CD14-positive monocyte (primary cell): ENCODE data around the gene USP3. TPM values are rescaled to one million over a fixed set of nuclear protein-coding genes. Genes with fewer than 3 reads are reported as not detected.

Experiments
- DNase-seq, 3 donors: peaks; one replicate each; pipeline ENCODE4 v3.0.0-alpha.2; 2011 to 2022
- H2AFZ ChIP-seq: 2 replicates; pipeline ENCODE4 v1.6.0; 2012; ENCODE audit warnings: mild to moderate bottlenecking, low read depth, low read length, inconsistent platforms; ENCODE audit not compliant: insufficient read depth, poor library complexity, severe bottlenecking
- H3K27ac ChIP-seq, 2 donors: 1 replicate in 1 of 2; 2 replicates in 1 of 2; pipeline ENCODE4 v1.5.1; 2012 to 2013; ENCODE audit warnings: low read length in 2 of 2, control low read depth in 1 of 2, inconsistent platforms in 1 of 2, low read depth in 1 of 2, mild to moderate bottlenecking in 1 of 2
- H3K27me3 ChIP-seq, 2 donors: one replicate each; pipeline versions ENCODE4 v1.6.0 to v1.6.1; 2011 to 2013; ENCODE audit warnings: low read length in 2 of 2; ENCODE audit not compliant: control insufficient read depth in 2 of 2, insufficient read depth in 2 of 2
- H3K36me3 ChIP-seq, 2 donors: replicated peaks in 1 of 2; 1 replicate in 1 of 2; 2 replicates in 1 of 2; pipeline versions ENCODE4 v1.5.1 to v1.6.1; 2012 to 2013; ENCODE audit warnings: low read length in 2 of 2, control low read depth in 1 of 2, inconsistent platforms in 1 of 2, mild to moderate bottlenecking in 1 of 2; ENCODE audit not compliant: insufficient read depth in 2 of 2, control insufficient read depth in 1 of 2
- H3K4me1 ChIP-seq, 2 donors: 1 replicate in 1 of 2; 2 replicates in 1 of 2; pipeline versions ENCODE4 v1.5.1 to v1.6.1; 2012 to 2013; ENCODE audit warnings: low read length in 2 of 2, control low read depth in 1 of 2, inconsistent platforms in 1 of 2, mild to moderate bottlenecking in 1 of 2, moderate library complexity in 1 of 2; ENCODE audit not compliant: insufficient read depth in 2 of 2, control insufficient read depth in 1 of 2
- H3K4me2 ChIP-seq: replicated peaks from 2 replicates; pipeline ENCODE3; 2012; ENCODE audit warnings: low read length, moderate library complexity, mild to moderate bottlenecking; ENCODE audit not compliant: poor library complexity, severe bottlenecking; ENCODE audit errors: extremely low read depth
- H3K4me3 ChIP-seq, 3 experiments: fragments of 200-600 bp in 1 of 3; sonication (generic) in 1 of 3; replicated peaks in 1 of 3; 1 replicate in 2 of 3; 2 replicates in 1 of 3; pipeline ENCODE4 v1.5.1; 2011 to 2013; ENCODE audit warnings: low read length in 3 of 3, mild to moderate bottlenecking in 3 of 3, control low read depth in 2 of 3, low read depth in 2 of 3, inconsistent platforms in 1 of 3, moderate library complexity in 1 of 3
- H3K79me2 ChIP-seq: 2 replicates; pipeline ENCODE4 v1.6.0; 2012; ENCODE audit warnings: mild to moderate bottlenecking, control low read depth, inconsistent platforms, low read length, moderate library complexity; ENCODE audit not compliant: insufficient read depth
- H3K9ac ChIP-seq: 2 replicates; pipeline ENCODE4 v1.6.0; 2017; ENCODE audit warnings: low read length, mild to moderate bottlenecking; ENCODE audit not compliant: insufficient read depth, poor library complexity, severe bottlenecking
- H3K9me3 ChIP-seq, 2 donors: replicated peaks in 1 of 2; 1 replicate in 1 of 2; 2 replicates in 1 of 2; pipeline versions ENCODE4 v1.5.1 to v1.6.1; 2012 to 2013; ENCODE audit warnings: low read length in 2 of 2, control low read depth in 1 of 2; ENCODE audit not compliant: control insufficient read depth in 1 of 2, insufficient read depth in 1 of 2
- H4K20me1 ChIP-seq: 2 replicates; pipeline ENCODE4 v1.6.0; 2012; ENCODE audit warnings: mild to moderate bottlenecking, low read length, control low read depth, moderate library complexity; ENCODE audit not compliant: insufficient read depth
- H3K27ac Mint-ChIP-seq, 7 donors: one replicate each; pipeline ENCODE4 v1.8.0; 2020; ENCODE audit warnings: mild to moderate bottlenecking in 7 of 7, mixed read lengths in 7 of 7, moderate library complexity in 6 of 7, inconsistent platforms in 2 of 7
- H3K27me3 Mint-ChIP-seq, 3 donors: one replicate each; pipeline ENCODE4 v1.8.0; 2021 to 2022; ENCODE audit warnings: low read depth in 3 of 3, mild to moderate bottlenecking in 3 of 3, mixed read lengths in 3 of 3, moderate library complexity in 3 of 3, inconsistent platforms in 1 of 3
- H3K36me3 Mint-ChIP-seq, 2 donors: one replicate each; pipeline ENCODE4 v1.8.0; 2020; ENCODE audit warnings: mixed read lengths in 2 of 2, inconsistent platforms in 1 of 2, mild to moderate bottlenecking in 1 of 2
- H3K4me1 Mint-ChIP-seq: one replicate; pipeline ENCODE4 v1.8.0; 2020; ENCODE audit warnings: mild to moderate bottlenecking, mixed read lengths
- H3K4me3 Mint-ChIP-seq, 2 donors: one replicate each; pipeline ENCODE4 v1.8.0; 2020; ENCODE audit warnings: mild to moderate bottlenecking in 2 of 2, mixed read lengths in 2 of 2, moderate library complexity in 1 of 2
- H3K9me3 Mint-ChIP-seq, 7 donors: one replicate each; pipeline ENCODE4 v1.8.0; 2020 to 2022; ENCODE audit warnings: mixed read lengths in 7 of 7, mild to moderate bottlenecking in 6 of 7, moderate library complexity in 6 of 7, inconsistent platforms in 2 of 7
- CTCF ChIP-seq: fragments of 200-600 bp; IDR thresholded peaks from one replicate; pipeline ENCODE4 v1.8.0; 2022; ENCODE audit warnings: antibody characterized with exemption, mild to moderate bottlenecking
- WGBS: methylation state at CpG from one replicate; pipeline ENCODE4 v1.1.5; 2013; ENCODE audit warnings: missing lambda C conversion rate; ENCODE audit not compliant: insufficient coverage; 5-methylcytosine and 5-hydroxymethylcytosine counted together
- intact Hi-C, 2 donors: fragments of 100-400 bp; cut with micrococcal nuclease; formaldehyde crosslinking; loops; one replicate each; pipeline versions ENCODE4 v1.15.0 to v1.15.1; 2023
- polyA plus RNA-seq, 3 donors: library from polyadenylated mRNA; depleted of rRNA in 1 of 3; unstranded in 2 of 3; stranded (reverse) in 1 of 3; fragments of 300-500 nt in 2 of 3; fragments of >200 nt in 1 of 3; fragmentation: Illumina TruSeq in 2 of 3; gene quantifications; 1 replicate in 2 of 3; 2 replicates in 1 of 3; pipeline ENCODE4 v1.2.3, GENCODE V29; 2012 to 2021

USP3 gene
- polyA plus RNA-seq, 3 donors = 91.4 to 167 (median 122) TPM

- peaks cover 97% of the 10 kb centered on the region for H3K79me2 ChIP-seq
- intact Hi-C loops = loop anchor here in 1 of 2 donors (5.0 kb wide), 1 partner anchor 33 kb away; no protein-coding TSS in a partner anchor
- H3K27ac ChIP-seq = peak overlapping the region in 1 of 2 donors; percentile 40
- no peak overlapping the region for H3K9ac ChIP-seq
- no peaks in the 10 kb centered on the region for H3K4me1 ChIP-seq
- Mint-ChIP-seq H3K4me1 (peaks cover 4% of the 10 kb centered on the region), H3K4me3 (no peak overlapping the region), H3K27me3 (no peaks in the 10 kb centered on the region), H3K9me3 (no peaks in the 10 kb centered on the region), H3K36me3 (peaks cover 66 to 81% of the 10 kb centered on the region in 2 donors), H3K27ac (no peak overlapping the region)
- H3K36me3 ChIP-seq = peaks cover 76 to 90% of the 10 kb centered on the region in 2 donors
- no peak overlapping the region for H3K4me3 ChIP-seq
- no peaks in the 10 kb centered on the region for H3K27me3 ChIP-seq
- no peak overlapping the region for H2AFZ ChIP-seq
- H3K9me3 ChIP-seq = no peaks in the 10 kb centered on the region
- H3K4me2 ChIP-seq = no peak overlapping the region
- DNase-seq = no peak
- H4K20me1 ChIP-seq = peaks cover 99% of the 10 kb centered on the region
- no peak for TF ChIP-seq CTCF
Measured at GRCh38 chr15:63555507-63555906, 51.1 kb downstream of the USP3 start.

GRCh38 chr15:63556246-63556645, 51.9 kb downstream of the USP3 start:
- Histone ChIP-seq H4K20me1 (peaks cover 99% of the 10 kb centered on the region), H3K79me2 (peaks cover 97% of the 10 kb centered on the region), H3K27ac (peak overlapping the region in 1 of 2 donors; percentile 12), H3K9ac (no peak overlapping the region), H3K36me3 (peaks cover 83 to 93% of the 10 kb centered on the region in 2 donors), H3K9me3 (no peaks in the 10 kb centered on the region), H2AFZ (no peak overlapping the region), H3K27me3 (no peaks in the 10 kb centered on the region), H3K4me1 (no peaks in the 10 kb centered on the region), H3K4me3 (no peak overlapping the region), H3K4me2 (no peak overlapping the region)
- no peak for DNase-seq
- no peak overlapping the region for H3K4me3 Mint-ChIP-seq
- H3K4me1 Mint-ChIP-seq = peaks cover 4% of the 10 kb centered on the region
- intact Hi-C loops = loop anchor here in 1 of 2 donors (5.0 kb wide), 1 partner anchor 34 kb away; no protein-coding TSS in a partner anchor
- H3K27me3 Mint-ChIP-seq = no peaks in the 10 kb centered on the region
- peak overlapping the region in 1 of 7 donors; percentile 26 for H3K27ac Mint-ChIP-seq
- 100% methylated on average over 2 of the region's 6 CpGs for WGBS
- peaks cover 73 to 88% of the 10 kb centered on the region in 2 donors for H3K36me3 Mint-ChIP-seq
- TF ChIP-seq CTCF = no peak
- no peaks in the 10 kb centered on the region for H3K9me3 Mint-ChIP-seq
